Stimulated activated CD8-positive, alpha-beta memory T cell treated with anti-CD3 and anti-CD28 coated beads, Interleukin-12 subunit alpha, Interleukin-12 subunit beta, amount 100 ng/mL, for 24 hours (primary cell): ENCODE measurements around the gene NCKAP5.

Experiments
- DNase-seq: peaks from one replicate; pipeline ENCODE4 v3.0.0-alpha.2; 2020; ENCODE audit errors: extremely low read depth

NCKAP5 gene

DNA sequence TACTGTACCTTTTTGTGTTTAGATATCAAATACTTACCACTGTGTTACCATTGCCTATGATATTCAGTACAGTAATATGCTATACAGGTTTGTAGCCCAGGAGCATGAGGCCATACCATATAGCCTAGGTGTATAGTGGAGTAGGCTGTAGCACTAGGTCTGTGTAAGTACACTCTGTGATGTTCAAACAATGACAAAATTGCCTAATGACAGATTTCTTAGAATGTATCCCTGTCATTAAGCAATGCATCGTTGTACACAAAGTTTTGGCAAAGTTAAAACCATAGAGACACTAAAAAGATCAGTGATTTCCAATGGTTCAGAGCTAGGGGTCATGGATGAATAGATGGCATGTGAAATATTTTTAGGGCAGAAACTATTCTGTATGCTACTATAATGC is 415.5 kb downstream of the NCKAP5 start:
- no peak for DNase-seq

DNA sequence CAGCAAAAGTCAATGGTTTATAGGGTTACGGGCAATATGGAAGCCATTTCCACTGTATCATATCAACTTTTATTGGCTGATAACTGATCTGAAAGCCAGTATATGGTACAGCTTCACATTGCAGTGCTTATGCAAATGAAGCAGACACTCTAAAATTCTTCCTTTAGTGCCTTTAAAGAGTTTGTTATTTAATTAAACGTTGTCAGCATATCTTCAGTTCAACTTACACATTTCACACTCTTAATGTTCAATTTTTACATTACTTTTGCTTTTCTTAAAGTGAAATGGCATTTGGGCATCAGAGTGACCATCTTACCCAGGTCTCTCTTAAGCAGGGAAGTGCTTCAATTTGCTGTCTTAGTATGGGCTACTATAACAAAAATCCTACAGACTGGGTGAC is 420.1 kb downstream of the NCKAP5 start:
- no peak for DNase-seq

GRCh38 chr2:133146893-133147292 is 421.4 kb downstream of the NCKAP5 start:
- no peak for DNase-seq

- no peak for DNase-seq
These were observed 424.6 kb downstream of the NCKAP5 start for GRCh38 chr2:133143645-133144044.

- DNase-seq: no peak
These were observed 426.2 kb downstream of the NCKAP5 start for GRCh38 chr2:133142087-133142486.

- DNase-seq: no peak
These were observed 427.6 kb downstream of the NCKAP5 start for GRCh38 chr2:133140620-133141019.

GRCh38 chr2:133139847-133140533 is 428.3 kb downstream of the NCKAP5 start:
- no peak for DNase-seq

DNA sequence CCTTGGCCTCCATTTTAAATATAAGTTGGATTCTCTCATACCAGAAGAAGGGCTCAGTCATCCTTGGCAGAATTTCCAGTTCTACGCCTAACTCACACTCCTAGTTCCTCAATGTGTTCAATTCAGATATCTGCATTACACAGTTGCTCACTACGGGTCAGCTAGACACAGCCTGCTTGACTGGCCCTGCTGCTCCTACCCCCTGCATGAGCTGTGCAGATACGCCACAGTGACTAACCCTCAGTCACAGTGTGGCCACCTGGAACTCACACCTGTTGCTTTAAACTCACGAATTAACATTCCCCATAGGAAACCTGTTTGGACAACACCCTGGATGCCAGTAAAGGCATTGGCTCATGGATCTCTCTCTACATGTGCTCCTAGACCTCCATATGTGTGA is 429.6 kb downstream of the NCKAP5 start:
- no peak for DNase-seq

GRCh38 chr2:133135035-133135654 is 433.1 kb downstream of the NCKAP5 start:
- DNase-seq: no peak

DNA sequence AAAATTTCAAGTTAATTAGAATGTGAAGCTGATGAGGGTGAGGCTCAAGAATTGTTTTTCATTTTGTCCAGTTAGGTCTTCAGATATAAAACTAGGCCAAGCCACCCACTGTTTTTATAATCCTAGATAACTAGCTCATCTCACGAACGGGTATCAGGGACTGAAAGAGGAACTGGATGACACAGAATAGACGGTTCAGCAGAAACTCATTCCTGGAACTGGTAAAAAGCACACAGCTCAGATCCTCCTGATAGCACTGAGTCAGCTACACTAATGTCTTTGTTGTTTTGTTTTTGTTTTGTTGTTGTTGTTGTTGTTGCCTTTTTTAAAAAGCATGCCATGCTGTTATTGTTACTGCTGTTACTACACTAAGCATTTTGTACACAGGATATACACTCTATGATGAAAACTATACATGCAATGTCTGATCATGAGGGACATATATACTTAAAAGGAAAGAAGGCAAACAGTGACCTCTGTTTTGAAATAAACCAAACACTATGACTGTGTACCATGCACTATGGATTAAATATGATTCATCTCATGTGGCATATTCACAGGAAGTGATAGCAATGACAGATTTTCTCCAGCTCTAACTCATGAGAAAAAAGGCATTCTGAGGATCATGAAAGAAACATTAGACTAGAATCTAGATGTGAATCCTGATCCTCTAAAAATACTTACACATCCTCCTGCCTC is 437.6 kb downstream of the NCKAP5 start:
- no peak for DNase-seq

GRCh38 chr2:133124446-133124845 is 443.8 kb downstream of the NCKAP5 start:
- no peak for DNase-seq

- no peak for DNase-seq
These were observed 444.4 kb downstream of the NCKAP5 start for GRCh38 chr2:133123904-133124303.

GRCh38 chr2:133123393-133123792 is 444.9 kb downstream of the NCKAP5 start:
- no peak for DNase-seq

DNA sequence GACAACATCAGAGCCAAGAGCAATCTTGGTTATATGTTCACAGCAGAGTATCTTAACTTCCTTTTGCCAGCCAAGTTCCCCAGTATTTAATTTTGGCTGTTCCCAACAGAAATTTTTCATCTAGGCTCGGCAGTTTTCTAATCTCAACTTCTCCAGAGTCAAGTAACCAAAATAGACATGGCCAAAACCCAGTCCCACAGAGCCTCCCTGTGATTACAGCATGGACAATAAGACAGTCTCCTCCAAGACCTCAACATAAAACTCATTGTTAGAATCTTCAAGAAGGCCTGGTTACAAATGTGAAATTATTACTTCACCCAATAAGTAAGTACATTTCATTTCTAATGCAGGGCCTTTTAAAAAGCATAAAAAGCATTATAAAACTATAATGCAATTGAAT is 445.7 kb downstream of the NCKAP5 start:
- DNase-seq: no peak

- no peak for DNase-seq
These were observed 448.0 kb downstream of the NCKAP5 start for GRCh38 chr2:133120310-133120709.

- DNase-seq: no peak
These were observed 458.1 kb downstream of the NCKAP5 start for GRCh38 chr2:133110201-133110600.

DNA sequence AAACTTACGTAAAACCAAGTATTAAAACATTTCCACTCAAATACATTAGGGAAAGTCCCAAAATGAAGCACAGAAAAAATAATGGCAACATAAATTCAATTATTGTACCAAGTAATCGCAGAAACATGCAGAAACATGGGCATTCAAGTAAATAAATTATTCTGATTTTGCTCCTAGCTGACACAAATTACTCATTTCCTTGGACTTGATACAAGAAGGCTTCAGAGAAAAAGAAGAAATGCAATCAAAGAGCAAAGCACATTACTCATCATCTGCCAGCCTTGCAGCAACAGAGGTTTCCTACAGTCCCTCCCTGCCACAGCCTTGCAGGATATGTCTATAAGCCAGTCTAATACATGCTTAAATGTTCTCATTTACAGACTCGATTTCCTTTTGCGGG is 458.5 kb downstream of the NCKAP5 start:
- DNase-seq: no peak

DNA sequence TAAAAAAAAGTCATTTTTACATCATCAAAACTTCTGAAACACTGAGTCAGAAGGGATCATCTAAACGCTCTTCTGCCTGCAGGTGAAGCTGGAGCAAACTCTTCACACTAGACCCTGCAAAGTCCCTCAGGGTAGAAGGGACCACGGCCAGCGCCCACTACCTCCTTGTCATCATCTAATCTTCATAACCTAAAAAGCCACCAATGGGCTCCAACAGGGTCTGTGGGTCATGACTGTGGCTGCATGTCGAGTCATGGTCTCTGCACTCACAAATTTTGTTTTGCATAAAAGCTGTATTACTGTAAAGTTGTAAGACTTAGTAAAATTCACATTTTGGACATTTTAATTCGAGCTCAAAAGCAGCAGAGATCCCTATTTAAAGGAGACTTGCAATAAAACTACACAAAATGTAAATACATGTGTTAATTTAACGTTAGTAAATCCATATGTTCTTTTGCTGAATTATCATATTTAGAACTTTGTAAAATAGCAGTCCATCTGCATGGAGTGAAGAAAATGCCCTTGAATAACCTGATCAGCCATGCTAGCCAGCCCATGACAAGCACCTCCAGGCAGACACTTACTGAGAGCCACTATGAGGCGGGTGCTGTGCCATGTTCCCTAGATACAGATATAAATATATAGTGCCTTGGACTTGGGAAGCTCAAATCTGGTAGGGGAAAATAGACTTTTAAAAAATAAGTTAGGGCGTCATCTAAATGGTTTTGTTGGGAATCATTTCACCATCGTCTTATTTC is 461.0 kb downstream of the NCKAP5 start:
- DNase-seq: no peak

GRCh38 chr2:133104871-133105270 is 463.4 kb downstream of the NCKAP5 start:
- DNase-seq: no peak

- DNase-seq: no peak
These were observed 469.5 kb downstream of the NCKAP5 start for GRCh38 chr2:133098787-133099186.

DNA sequence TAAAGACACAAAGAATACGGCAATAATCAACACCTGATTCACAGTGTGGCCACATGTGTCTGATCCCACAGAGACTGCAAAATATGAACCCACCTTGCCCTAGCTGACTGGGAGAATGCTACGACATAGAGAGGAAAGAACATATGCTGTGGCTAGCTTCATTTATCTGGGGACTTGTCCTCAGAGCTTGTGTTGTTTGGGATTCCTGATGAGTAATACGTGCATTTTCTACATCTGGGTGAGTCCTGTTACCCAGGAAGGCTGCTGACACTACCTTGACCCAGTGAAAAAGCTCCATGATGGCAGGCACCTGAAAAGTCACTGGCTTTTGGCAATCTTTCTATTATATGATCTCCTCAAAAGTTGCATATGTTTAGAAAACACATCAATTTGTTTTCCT is 470.6 kb downstream of the NCKAP5 start:
- DNase-seq: no peak

GRCh38 chr2:133092571-133092970 is 475.7 kb downstream of the NCKAP5 start:
- DNase-seq: no peak
